Right renal cortex interstitium (tissue), 3 donors: ENCODE data around the gene CLCNKB. TPM values are rescaled to one million over a fixed set of nuclear protein-coding genes. Genes with fewer than 3 reads are reported as not detected.
"Not testable (repeated sequence)": the region's sequence is repeated elsewhere in the genome, so short reads cannot be mapped to it uniquely, and the experiment has no call there.

Experiments used
- DNase-seq, 3 donors: peaks; one replicate each; pipeline ENCODE4 v3.0.0-alpha.2; 2013; ENCODE audit warnings: low read depth in 3 of 3, low spot score in 2 of 3
- polyA plus RNA-seq, 3 donors: library from polyadenylated mRNA; unstranded; fragments of 120-200 nt; gene quantifications; one replicate each; pipeline ENCODE4 v1.2.1, GENCODE V29; 2013; ENCODE audit not compliant: insufficient read length in 3 of 3

Gene CLCNKB
- polyA plus RNA-seq, 3 donors, result 41.4 to 69.9 (median 68.8) TPM

- no peak for DNase-seq
Observed at GRCh38 chr1:16029288-16029687, 14.3 kb upstream of the CLCNKB start.

GRCh38 chr1:16031551-16031950 lies 12.0 kb upstream of the CLCNKB start:
- no peak for DNase-seq

- peak in 1 of 3 donors; percentile 57 for DNase-seq
Observed at GRCh38 chr1:16032388-16033102, 11.0 kb upstream of the CLCNKB start.

- not testable (repeated sequence) for DNase-seq
Observed at GRCh38 chr1:16033103-16033632, 10.4 kb upstream of the CLCNKB start.

GRCh38 chr1:16036461-16036860 lies 7.1 kb upstream of the CLCNKB start:
- not testable (repeated sequence) for DNase-seq

GRCh38 chr1:16038620-16038912 lies 5.0 kb upstream of the CLCNKB start:
- no peak for DNase-seq

GRCh38 chr1:16039871-16040270 lies 3.7 kb upstream of the CLCNKB start:
- not testable (repeated sequence) for DNase-seq

GRCh38 chr1:16041200-16041599 lies 2.4 kb upstream of the CLCNKB start:
- no peak for DNase-seq

GRCh38 chr1:16042096-16042495 lies 1.5 kb upstream of the CLCNKB start:
- no peak for DNase-seq

GRCh38 chr1:16042654-16043053 lies 928 bp upstream of the CLCNKB start:
- not testable (repeated sequence) for DNase-seq

GRCh38 chr1:16043950-16044349 lies 368 bp downstream of the CLCNKB start:
- DNase-seq, result no peak

GRCh38 chr1:16046842-16047241 lies 3.3 kb downstream of the CLCNKB start:
- no peak for DNase-seq

- DNase-seq, result no peak
Observed at GRCh38 chr1:16047791-16048475, 4.4 kb downstream of the CLCNKB start.

GRCh38 chr1:16048573-16049189 lies 5.1 kb downstream of the CLCNKB start:
- DNase-seq, result peak in 2 of 3 donors; percentile 63 to 69

GRCh38 chr1:16050328-16050727 lies 6.7 kb downstream of the CLCNKB start:
- no peak for DNase-seq

GRCh38 chr1:16051039-16051438 lies 7.5 kb downstream of the CLCNKB start:
- no peak for DNase-seq

GRCh38 chr1:16051949-16052348 lies 8.4 kb downstream of the CLCNKB start:
- not testable (repeated sequence) for DNase-seq

- DNase-seq, result no peak
Observed at GRCh38 chr1:16053781-16054502, 10.4 kb downstream of the CLCNKB start.

- no peak for DNase-seq
Observed at GRCh38 chr1:16054598-16055540, 11.3 kb downstream of the CLCNKB start.
